ENCODE data around the gene KRT20. TPM values are rescaled to one million over a fixed set of nuclear protein-coding genes. Genes with fewer than 3 reads are reported as not detected.

Gene KRT20
- total RNA-seq, 1 donor from 2014 or later = not detected

- no peaks in the 10 kb centered on the region for H3K36me3 ChIP-seq (ENCODE audit: insufficient read depth, low read length)
- no peak overlapping the region for H3K9ac ChIP-seq (ENCODE audit: low read length)
- H3K4me2 ChIP-seq (ENCODE audit: low read length) = no peak overlapping the region
- Mint-ChIP-seq H3K27me3 (ENCODE audit: low read depth, unreplicated experiment) (no peaks in the 10 kb centered on the region), H3K4me1 (ENCODE audit: low read depth, unreplicated experiment) (no peaks in the 10 kb centered on the region), H3K27ac (ENCODE audit: unreplicated experiment) (no peak overlapping the region), H3K9me3 (ENCODE audit: unreplicated experiment) (peaks cover 2% of the 10 kb centered on the region), H3K36me3 (ENCODE audit: low read depth, unreplicated experiment) (no peaks in the 10 kb centered on the region), H3K4me3 (ENCODE audit: unreplicated experiment) (no peak overlapping the region)
- H3K27ac ChIP-seq (ENCODE audit: low read depth, low read length) = no peak overlapping the region
- no peak overlapping the region for H3K4me3 ChIP-seq (ENCODE audit: insufficient read depth, low read depth, low read length)
- TF ChIP-seq, protein P1, sequence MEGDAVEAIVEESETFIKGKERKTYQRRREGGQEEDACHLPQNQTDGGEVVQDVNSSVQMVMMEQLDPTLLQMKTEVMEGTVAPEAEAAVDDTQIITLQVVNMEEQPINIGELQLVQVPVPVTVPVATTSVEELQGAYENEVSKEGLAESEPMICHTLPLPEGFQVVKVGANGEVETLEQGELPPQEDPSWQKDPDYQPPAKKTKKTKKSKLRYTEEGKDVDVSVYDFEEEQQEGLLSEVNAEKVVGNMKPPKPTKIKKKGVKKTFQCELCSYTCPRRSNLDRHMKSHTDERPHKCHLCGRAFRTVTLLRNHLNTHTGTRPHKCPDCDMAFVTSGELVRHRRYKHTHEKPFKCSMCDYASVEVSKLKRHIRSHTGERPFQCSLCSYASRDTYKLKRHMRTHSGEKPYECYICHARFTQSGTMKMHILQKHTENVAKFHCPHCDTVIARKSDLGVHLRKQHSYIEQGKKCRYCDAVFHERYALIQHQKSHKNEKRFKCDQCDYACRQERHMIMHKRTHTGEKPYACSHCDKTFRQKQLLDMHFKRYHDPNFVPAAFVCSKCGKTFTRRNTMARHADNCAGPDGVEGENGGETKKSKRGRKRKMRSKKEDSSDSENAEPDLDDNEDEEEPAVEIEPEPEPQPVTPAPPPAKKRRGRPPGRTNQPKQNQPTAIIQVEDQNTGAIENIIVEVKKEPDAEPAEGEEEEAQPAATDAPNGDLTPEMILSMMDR (IDR thresholded peaks at IDR 0.05; ENCODE audit: insufficient read depth, low read depth, low read length) = no peak
- TF ChIP-seq EZH2 (IDR thresholded peaks at IDR 0.05; ENCODE audit: insufficient read depth, low read length) = no peak
- H3K4me1 ChIP-seq (ENCODE audit: insufficient read depth, low read length) = no peaks in the 10 kb centered on the region
- no peaks in the 10 kb centered on the region for H3K9me3 ChIP-seq (ENCODE audit: insufficient read depth, low read depth, low read length)
- no peak overlapping the region for H2AFZ ChIP-seq (ENCODE audit: low read depth, low read length)
- no peaks in the 10 kb centered on the region for H3K79me2 ChIP-seq (ENCODE audit: insufficient read depth, low read length)
- H4K20me1 ChIP-seq (ENCODE audit: insufficient read depth, low read length) = no peaks in the 10 kb centered on the region
- DNase-seq (ENCODE audit: low read depth) (no peak), FAIRE-seq (no peak)
- H3K27me3 ChIP-seq (ENCODE audit: insufficient read depth, low read length) = peaks cover 13% of the 10 kb centered on the region
Measured at GRCh38 chr17:40886090-40886489, 1.0 kb upstream of the KRT20 start.

DNA sequence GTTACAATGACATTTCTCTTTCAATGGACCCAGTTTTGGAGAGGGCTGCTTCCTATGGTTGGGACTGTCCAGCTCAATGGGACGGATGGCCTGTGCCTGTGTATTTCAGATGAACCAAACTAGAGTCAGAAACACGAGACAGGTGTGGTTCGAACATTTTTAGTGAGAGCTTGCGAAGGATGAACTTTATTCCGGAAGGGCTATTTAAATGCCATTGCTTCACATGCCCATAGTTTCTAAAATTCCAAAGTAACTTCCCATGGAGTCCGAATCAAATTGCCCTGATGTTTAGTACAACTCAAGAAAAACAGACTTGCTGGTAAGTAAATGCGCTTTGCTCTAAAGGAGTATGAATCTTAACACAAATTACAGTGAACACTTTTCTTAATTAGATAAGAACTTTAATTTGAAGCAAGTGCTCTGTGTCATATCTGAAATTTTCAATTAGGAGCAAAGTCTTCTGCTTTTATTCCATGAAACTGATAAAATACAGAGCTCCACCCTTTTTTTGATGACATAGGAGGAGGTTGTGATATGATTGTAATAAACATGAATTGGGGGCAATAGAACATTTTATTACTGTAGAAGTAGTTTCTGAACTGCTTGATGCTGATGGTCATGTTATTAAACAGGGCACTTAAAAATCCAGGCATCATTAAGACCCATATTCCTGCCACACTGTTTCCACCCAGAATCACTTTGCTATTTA is 1.3 kb downstream of the KRT20 start:
- Histone ChIP-seq H4K20me1 (ENCODE audit: insufficient read depth, low read length) (no peaks in the 10 kb centered on the region), H3K4me2 (ENCODE audit: low read length) (no peak overlapping the region), H3K4me1 (ENCODE audit: insufficient read depth, low read length) (no peaks in the 10 kb centered on the region), H2AFZ (ENCODE audit: low read depth, low read length) (no peak overlapping the region), H3K9ac (ENCODE audit: low read length) (no peak overlapping the region), H3K27ac (ENCODE audit: low read depth, low read length) (no peak overlapping the region), H3K4me3 (ENCODE audit: insufficient read depth, low read depth, low read length) (no peak overlapping the region), H3K36me3 (ENCODE audit: insufficient read depth, low read length) (no peaks in the 10 kb centered on the region), H3K79me2 (ENCODE audit: insufficient read depth, low read length) (no peaks in the 10 kb centered on the region), H3K9me3 (ENCODE audit: insufficient read depth, low read depth, low read length) (no peaks in the 10 kb centered on the region), H3K27me3 (ENCODE audit: insufficient read depth, low read length) (peaks cover 8% of the 10 kb centered on the region)
- Mint-ChIP-seq H3K4me1 (ENCODE audit: low read depth, unreplicated experiment) (no peaks in the 10 kb centered on the region), H3K4me3 (ENCODE audit: unreplicated experiment) (no peak overlapping the region), H3K36me3 (ENCODE audit: low read depth, unreplicated experiment) (no peaks in the 10 kb centered on the region), H3K9me3 (ENCODE audit: unreplicated experiment) (peaks cover 2% of the 10 kb centered on the region), H3K27me3 (ENCODE audit: low read depth, unreplicated experiment) (no peaks in the 10 kb centered on the region), H3K27ac (ENCODE audit: unreplicated experiment) (no peak overlapping the region)
- DNase-seq (ENCODE audit: low read depth) (no peak), FAIRE-seq (no peak)
- TF ChIP-seq, protein P1 (IDR thresholded peaks at IDR 0.05; ENCODE audit: insufficient read depth, low read depth, low read length) = no peak
- TF ChIP-seq EZH2 (IDR thresholded peaks at IDR 0.05; ENCODE audit: insufficient read depth, low read length) = no peak

DNA sequence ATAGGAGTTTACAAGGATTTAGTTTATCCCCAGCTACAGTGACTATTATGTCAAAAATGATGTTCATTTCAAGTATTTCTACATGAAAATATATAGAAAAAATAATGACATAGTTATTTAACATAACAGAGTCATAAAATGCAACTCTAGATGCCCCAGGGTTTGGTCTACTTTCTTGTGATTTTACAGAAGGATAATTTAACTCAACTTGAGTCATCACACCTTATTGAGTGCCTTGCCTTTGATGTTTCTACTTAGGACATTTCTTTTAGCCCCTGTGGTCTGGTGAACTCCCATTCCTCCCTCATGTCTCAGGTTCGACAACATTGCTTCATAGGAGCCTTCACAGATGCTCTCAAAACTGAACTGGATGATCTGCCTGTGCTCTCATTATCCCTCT is 2.0 kb downstream of the KRT20 start:
- Histone ChIP-seq H3K9me3 (ENCODE audit: insufficient read depth, low read depth, low read length) (no peaks in the 10 kb centered on the region), H3K36me3 (ENCODE audit: insufficient read depth, low read length) (no peaks in the 10 kb centered on the region), H3K79me2 (ENCODE audit: insufficient read depth, low read length) (no peaks in the 10 kb centered on the region), H3K4me2 (ENCODE audit: low read length) (no peak overlapping the region), H3K27ac (ENCODE audit: low read depth, low read length) (no peak overlapping the region), H3K4me1 (ENCODE audit: insufficient read depth, low read length) (no peaks in the 10 kb centered on the region), H2AFZ (ENCODE audit: low read depth, low read length) (no peak overlapping the region), H3K9ac (ENCODE audit: low read length) (no peak overlapping the region), H3K27me3 (ENCODE audit: insufficient read depth, low read length) (peaks cover 6% of the 10 kb centered on the region), H4K20me1 (ENCODE audit: insufficient read depth, low read length) (no peaks in the 10 kb centered on the region), H3K4me3 (ENCODE audit: insufficient read depth, low read depth, low read length) (no peak overlapping the region)
- FAIRE-seq (no peak), DNase-seq (ENCODE audit: low read depth) (no peak)
- peaks cover 2% of the 10 kb centered on the region for H3K9me3 Mint-ChIP-seq (ENCODE audit: unreplicated experiment)
- H3K4me3 Mint-ChIP-seq (ENCODE audit: unreplicated experiment) = no peak overlapping the region
- H3K27ac Mint-ChIP-seq (ENCODE audit: unreplicated experiment) = no peak overlapping the region
- no peaks in the 10 kb centered on the region for H3K27me3 Mint-ChIP-seq (ENCODE audit: low read depth, unreplicated experiment)
- H3K4me1 Mint-ChIP-seq (ENCODE audit: low read depth, unreplicated experiment) = no peaks in the 10 kb centered on the region
- TF ChIP-seq EZH2 (IDR thresholded peaks at IDR 0.05; ENCODE audit: insufficient read depth, low read length) = no peak
- TF ChIP-seq, protein P1 (IDR thresholded peaks at IDR 0.05; ENCODE audit: insufficient read depth, low read depth, low read length) = no peak
- H3K36me3 Mint-ChIP-seq (ENCODE audit: low read depth, unreplicated experiment) = no peaks in the 10 kb centered on the region

All from astrocyte (in vitro differentiated cells and primary cell).